HG02623 (cell line): Measurements from ENCODE around the gene PEX13.
"Not testable (repeated sequence)": the region's sequence is repeated elsewhere in the genome, so short reads cannot be mapped to it uniquely, and the experiment has no call there.

Experiments
- ATAC-seq: cut with Tn5 transposase; IDR thresholded peaks from one replicate; pipeline ENCODE4 v1.9.1; 2021; ENCODE audit warnings: moderate library complexity; ENCODE audit not compliant: unreplicated experiment

PEX13 gene

GRCh38 chr2:61006486-61007105 lies 10.9 kb upstream of the PEX13 start:
- no peak for ATAC-seq

- ATAC-seq = no peak
Measured at GRCh38 chr2:61009355-61009754, 8.2 kb upstream of the PEX13 start.

- no peak for ATAC-seq
Measured at GRCh38 chr2:61011678-61012077, 5.8 kb upstream of the PEX13 start.

- not testable (repeated sequence) for ATAC-seq
Measured at GRCh38 chr2:61012303-61012702, 5.2 kb upstream of the PEX13 start.

- no peak for ATAC-seq
Measured at GRCh38 chr2:61013382-61013781, 4.1 kb upstream of the PEX13 start.

- no peak for ATAC-seq
Measured at GRCh38 chr2:61014763-61015162, 2.8 kb upstream of the PEX13 start.

GRCh38 chr2:61015976-61016375 lies 1.5 kb upstream of the PEX13 start:
- ATAC-seq = no peak

GRCh38 chr2:61016392-61017002 lies 1.0 kb upstream of the PEX13 start:
- no peak for ATAC-seq

GRCh38 chr2:61017003-61017555 lies 441 bp upstream of the PEX13 start:
- ATAC-seq = peak; percentile 59

GRCh38 chr2:61018318-61018755 lies 817 bp downstream of the PEX13 start:
- no peak for ATAC-seq

GRCh38 chr2:61018798-61019197 lies 1.3 kb downstream of the PEX13 start:
- ATAC-seq = no peak

- no peak for ATAC-seq
Measured at GRCh38 chr2:61021228-61021660, 3.7 kb downstream of the PEX13 start.

GRCh38 chr2:61023670-61024069 lies 6.2 kb downstream of the PEX13 start:
- ATAC-seq = no peak

- no peak for ATAC-seq
Measured at GRCh38 chr2:61029533-61029932, 12.0 kb downstream of the PEX13 start.

- ATAC-seq = not testable (repeated sequence)
Measured at GRCh38 chr2:61034592-61034991, 17.1 kb downstream of the PEX13 start.

- ATAC-seq = not testable (repeated sequence)
Measured at GRCh38 chr2:61036643-61037042, 19.1 kb downstream of the PEX13 start.

- ATAC-seq = no peak
Measured at GRCh38 chr2:61042807-61043206, 25.3 kb downstream of the PEX13 start.

- no peak for ATAC-seq
Measured at GRCh38 chr2:61044636-61045035, 27.1 kb downstream of the PEX13 start.

GRCh38 chr2:61045226-61045625 lies 27.7 kb downstream of the PEX13 start:
- no peak for ATAC-seq

GRCh38 chr2:61045999-61046398 lies 28.5 kb downstream of the PEX13 start:
- no peak for ATAC-seq

- no peak for ATAC-seq
Measured at GRCh38 chr2:61055557-61055956, 38.0 kb downstream of the PEX13 start.

GRCh38 chr2:61057562-61057961 lies 40.0 kb downstream of the PEX13 start:
- ATAC-seq = no peak
